Measurements from ENCODE around the gene EVPLL. TPM values are rescaled to one million over a fixed set of nuclear protein-coding genes. Genes with fewer than 3 reads are reported as not detected.
"Not testable (repeated sequence)": the region's sequence is repeated elsewhere in the genome, so short reads cannot be mapped to it uniquely, and the experiment has no call there.

Gene EVPLL
- total and polyA plus RNA-seq, 4 donors = 1.1 to 4.3 (median 3.0) TPM

DNA sequence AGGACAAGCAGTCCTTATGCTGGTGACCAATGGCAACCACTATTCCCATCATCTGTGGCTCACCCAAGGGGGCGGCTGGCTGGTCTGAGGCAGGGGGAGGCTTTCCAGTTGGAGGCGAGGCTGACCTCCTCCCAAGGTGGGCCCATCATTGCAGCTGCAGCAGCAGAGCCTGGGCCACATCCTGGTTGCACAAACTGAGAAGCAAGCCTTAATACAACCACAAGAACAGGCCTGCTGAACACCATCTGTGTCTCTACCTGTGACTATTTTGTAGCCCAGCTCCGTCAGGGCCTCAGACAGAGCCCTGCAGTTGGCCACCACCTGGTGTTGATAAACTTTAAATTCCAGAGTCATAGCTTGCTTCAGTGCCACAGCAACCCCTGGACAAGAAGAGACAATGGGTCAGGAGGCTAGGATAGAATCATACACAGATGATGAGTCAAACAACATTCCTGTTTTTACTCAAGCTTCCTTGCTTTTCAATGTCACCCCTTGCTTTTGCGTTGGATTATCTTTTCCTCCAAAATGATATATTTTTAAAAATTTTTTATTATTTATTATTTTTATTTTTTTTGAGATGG, 44.6 kb upstream of the EVPLL start:
- Histone ChIP-seq H3K27me3 (ENCODE audit: control insufficient read depth in 3 of 3, insufficient read depth in 3 of 3, low read length in 2 of 3) (no peaks in the 10 kb centered on the region), H3K4me1 (ENCODE audit: control insufficient read depth in 5 of 5, insufficient read depth in 5 of 5, low read length in 5 of 5) (no peaks in the 10 kb centered on the region), H3K9me3 (ENCODE audit: control insufficient read depth in 4 of 4, insufficient read depth in 3 of 4, low read length in 3 of 4) (no peaks in the 10 kb centered on the region), H3K4me3 (no peak overlapping the region), H3K27ac (ENCODE audit: low read depth in 1 of 2, low read length in 1 of 2) (no peak overlapping the region), H3K36me3 (ENCODE audit: control insufficient read depth in 4 of 4, insufficient read depth in 4 of 4, low read length in 4 of 4) (peaks cover 4 to 43% (median 21%) of the 10 kb centered on the region in 4 donors), H3K9ac (ENCODE audit: insufficient read depth in 1 of 2, low read length in 2 of 2) (no peak overlapping the region)
- no peak for DNase-seq
- 85 to 94% methylated on average over 4 of the region's 4 CpGs for WGBS, 2 donors
- TF ChIP-seq, protein P1, sequence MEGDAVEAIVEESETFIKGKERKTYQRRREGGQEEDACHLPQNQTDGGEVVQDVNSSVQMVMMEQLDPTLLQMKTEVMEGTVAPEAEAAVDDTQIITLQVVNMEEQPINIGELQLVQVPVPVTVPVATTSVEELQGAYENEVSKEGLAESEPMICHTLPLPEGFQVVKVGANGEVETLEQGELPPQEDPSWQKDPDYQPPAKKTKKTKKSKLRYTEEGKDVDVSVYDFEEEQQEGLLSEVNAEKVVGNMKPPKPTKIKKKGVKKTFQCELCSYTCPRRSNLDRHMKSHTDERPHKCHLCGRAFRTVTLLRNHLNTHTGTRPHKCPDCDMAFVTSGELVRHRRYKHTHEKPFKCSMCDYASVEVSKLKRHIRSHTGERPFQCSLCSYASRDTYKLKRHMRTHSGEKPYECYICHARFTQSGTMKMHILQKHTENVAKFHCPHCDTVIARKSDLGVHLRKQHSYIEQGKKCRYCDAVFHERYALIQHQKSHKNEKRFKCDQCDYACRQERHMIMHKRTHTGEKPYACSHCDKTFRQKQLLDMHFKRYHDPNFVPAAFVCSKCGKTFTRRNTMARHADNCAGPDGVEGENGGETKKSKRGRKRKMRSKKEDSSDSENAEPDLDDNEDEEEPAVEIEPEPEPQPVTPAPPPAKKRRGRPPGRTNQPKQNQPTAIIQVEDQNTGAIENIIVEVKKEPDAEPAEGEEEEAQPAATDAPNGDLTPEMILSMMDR (IDR thresholded peaks at IDR 0.05; ENCODE audit: control extremely low read depth, extremely low read depth) = no peak
- no peak for ATAC-seq (ENCODE audit: insufficient read depth, low FRiP score)

DNA sequence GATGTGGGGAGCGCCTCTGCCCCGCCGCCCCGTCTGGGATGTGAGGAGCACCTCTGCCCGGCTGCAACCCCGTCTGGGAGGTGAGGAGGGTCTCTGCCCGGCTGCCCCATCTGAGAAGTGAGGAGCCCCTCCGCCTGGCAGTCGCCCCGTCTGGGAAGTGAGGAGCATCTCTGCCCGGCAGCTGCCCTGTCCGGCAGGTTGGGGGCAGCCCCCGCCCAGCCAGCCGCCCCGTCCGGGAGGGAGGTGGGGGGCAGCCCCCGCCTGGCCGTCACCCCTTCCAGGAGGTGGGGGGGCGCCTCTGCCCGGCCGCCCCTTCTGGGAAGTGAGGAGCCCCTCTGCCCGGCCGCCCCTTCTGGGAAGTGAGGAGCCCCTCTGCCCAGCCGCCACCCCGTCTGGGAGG, 39.4 kb upstream of the EVPLL start:
- peaks cover 0 to 30% (median 18%) of the 10 kb centered on the region in 4 donors for H3K36me3 ChIP-seq (ENCODE audit: control insufficient read depth in 4 of 4, insufficient read depth in 4 of 4, low read length in 4 of 4)

DNA sequence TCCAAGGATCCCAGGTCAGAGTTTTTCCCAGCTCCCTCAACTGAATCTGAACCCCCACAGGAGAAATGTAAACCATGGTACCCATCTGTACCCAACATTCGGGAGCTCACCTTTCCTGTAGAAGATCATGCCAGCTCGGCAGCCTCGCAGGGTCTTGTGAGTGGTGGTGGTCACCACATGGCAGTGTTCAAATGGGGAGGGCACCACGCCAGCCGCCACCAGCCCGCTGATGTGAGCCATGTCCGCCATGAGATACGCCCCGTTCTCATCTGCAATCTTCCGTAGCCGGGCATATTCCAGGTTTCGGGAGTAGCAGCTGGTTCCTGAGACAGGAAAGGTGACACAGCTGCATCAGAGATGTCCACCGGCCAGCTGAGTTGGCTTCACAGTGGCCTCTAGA, 37.6 kb upstream of the EVPLL start:
- no peak for DNase-seq
- WGBS, 2 donors = 97 to 99% methylated on average over 13 of the region's 13 CpGs
- H3K27ac ChIP-seq (ENCODE audit: low read depth in 1 of 2, low read length in 1 of 2) = no peak overlapping the region
- H3K4me3 ChIP-seq = no peak overlapping the region
- no peak overlapping the region for H3K9ac ChIP-seq (ENCODE audit: insufficient read depth in 1 of 2, low read length in 2 of 2)
- TF ChIP-seq, protein P1 (IDR thresholded peaks at IDR 0.05; ENCODE audit: control extremely low read depth, extremely low read depth) = no peak
- H3K4me1 ChIP-seq (ENCODE audit: control insufficient read depth in 5 of 5, insufficient read depth in 5 of 5, low read length in 5 of 5) = no peaks in the 10 kb centered on the region
- no peaks in the 10 kb centered on the region for H3K27me3 ChIP-seq (ENCODE audit: control insufficient read depth in 3 of 3, insufficient read depth in 3 of 3, low read length in 2 of 3)
- H3K36me3 ChIP-seq (ENCODE audit: control insufficient read depth in 4 of 4, insufficient read depth in 4 of 4, low read length in 4 of 4) = peaks cover 0 to 29% (median 15%) of the 10 kb centered on the region in 4 donors
- peaks cover 0 to 1% (median 0%) of the 10 kb centered on the region in 4 donors for H3K9me3 ChIP-seq (ENCODE audit: control insufficient read depth in 4 of 4, insufficient read depth in 3 of 4, low read length in 3 of 4)
- no peak for ATAC-seq (ENCODE audit: insufficient read depth, low FRiP score)

More for the DNA sequence above, 39.4 kb upstream of the EVPLL start:
- H3K9me3 ChIP-seq (ENCODE audit: control insufficient read depth in 4 of 4, insufficient read depth in 3 of 4, low read length in 3 of 4); H3K27ac ChIP-seq (ENCODE audit: low read depth in 1 of 2, low read length in 1 of 2); H3K27me3 ChIP-seq (ENCODE audit: control insufficient read depth in 3 of 3, insufficient read depth in 3 of 3, low read length in 2 of 3); H3K9ac ChIP-seq (ENCODE audit: insufficient read depth in 1 of 2, low read length in 2 of 2); H3K4me3 ChIP-seq; DNase-seq; H3K4me1 ChIP-seq (ENCODE audit: control insufficient read depth in 5 of 5, insufficient read depth in 5 of 5, low read length in 5 of 5); ATAC-seq (ENCODE audit: insufficient read depth, low FRiP score): not testable (repeated sequence)
- 91 to 96% methylated on average over 17 to 25 of the region's 25 CpGs for WGBS, 2 donors

DNA sequence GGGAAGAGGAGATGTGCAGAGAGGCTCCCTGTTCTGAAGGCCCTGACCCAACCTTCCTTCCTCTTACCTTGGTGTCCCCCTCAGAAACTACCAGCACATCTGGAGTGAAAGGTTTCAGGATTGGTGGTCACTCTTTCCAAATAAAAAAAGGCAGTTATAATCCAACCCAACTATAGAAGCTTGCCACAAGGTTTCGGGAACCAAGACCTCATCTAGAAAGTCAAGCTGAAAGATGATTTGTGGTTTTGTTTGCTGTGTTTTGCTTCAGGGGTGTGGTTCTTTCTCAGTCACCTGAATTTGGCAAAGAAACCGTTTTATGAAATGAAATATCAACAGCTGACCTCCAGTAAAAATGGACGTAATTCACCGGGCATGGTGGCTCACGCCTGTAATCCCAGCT, 33.6 kb upstream of the EVPLL start:
- ATAC-seq (ENCODE audit: insufficient read depth, low FRiP score) = no peak
- H3K27ac ChIP-seq (ENCODE audit: low read depth in 1 of 2, low read length in 1 of 2) = no peak overlapping the region
- H3K36me3 ChIP-seq (ENCODE audit: control insufficient read depth in 4 of 4, insufficient read depth in 4 of 4, low read length in 4 of 4) = peaks cover 0 to 36% (median 22%) of the 10 kb centered on the region in 4 donors
- H3K9ac ChIP-seq (ENCODE audit: insufficient read depth in 1 of 2, low read length in 2 of 2) = no peak overlapping the region
- DNase-seq = no peak
- TF ChIP-seq, protein P1 (IDR thresholded peaks at IDR 0.05; ENCODE audit: control extremely low read depth, extremely low read depth) = no peak
- H3K4me3 ChIP-seq = no peak overlapping the region
- no peaks in the 10 kb centered on the region for H3K27me3 ChIP-seq (ENCODE audit: control insufficient read depth in 3 of 3, insufficient read depth in 3 of 3, low read length in 2 of 3)
- H3K4me1 ChIP-seq (ENCODE audit: control insufficient read depth in 5 of 5, insufficient read depth in 5 of 5, low read length in 5 of 5) = no peaks in the 10 kb centered on the region
- 84 to 93% methylated on average over 5 of the region's 5 CpGs for WGBS, 2 donors
- peaks cover 0 to 2% (median 0%) of the 10 kb centered on the region in 4 donors for H3K9me3 ChIP-seq (ENCODE audit: control insufficient read depth in 4 of 4, insufficient read depth in 3 of 4, low read length in 3 of 4)
